ENCODE data around the gene SLCO2A1.

- TF ChIP-seq POLR2A (IDR thresholded peaks at IDR 0.05) (no peak), CTCF (IDR thresholded peaks at IDR 0.05) (no peak)
Observed at GRCh38 chr3:133986311-133986710, 43.4 kb downstream of the SLCO2A1 start.
